Left ventricle myocardium inferior (tissue), 1 donor: ENCODE data around the gene SDK2. TPM values are rescaled to one million over a fixed set of nuclear protein-coding genes. Genes with fewer than 3 reads are reported as not detected.

Source experiments
- DNase-seq: peaks from one replicate; pipeline ENCODE4 v3.0.0-alpha.2; 2020
- H3K27ac ChIP-seq: fragments of 200-600 bp; replicated peaks from 2 replicates; pipeline ENCODE4 v1.8.0; 2021
- H3K27me3 ChIP-seq: fragments of 200-600 bp; 2 replicates; pipeline ENCODE4 v1.8.0; 2021; ENCODE audit warnings: low read depth
- H3K36me3 ChIP-seq: fragments of 200-600 bp; 2 replicates; pipeline ENCODE4 v1.8.0; 2021
- H3K4me1 ChIP-seq: fragments of 200-600 bp; 2 replicates; pipeline ENCODE4 v1.8.0; 2021
- H3K4me3 ChIP-seq: fragments of 200-600 bp; 2 replicates; pipeline ENCODE4 v1.8.0; 2021; ENCODE audit warnings: mild to moderate bottlenecking, moderate library complexity
- H3K9me3 ChIP-seq: fragments of 200-600 bp; replicated peaks from 2 replicates; pipeline ENCODE4 v1.8.0; 2021
- CTCF ChIP-seq: fragments of 200-600 bp; IDR thresholded peaks from 2 replicates; pipeline ENCODE4 v1.8.0; 2021; ENCODE audit warnings: antibody characterized with exemption, mild to moderate bottlenecking, borderline replicate concordance
- intact Hi-C: fragments of 100-400 bp; cut with micrococcal nuclease; formaldehyde crosslinking; loops from one replicate; pipeline ENCODE4 v1.11.0; 2022
- total RNA-seq: library from RNA; stranded (reverse); fragmentation: NEBNext Ultra II Directional; extraction: Animal tissue kit (Norgen Biotek cat#: 25700); gene quantifications from one replicate; pipeline ENCODE4 v1.2.1, GENCODE V29; 2021
- donor health status: DM: no; HTN: yes; CAD: no; lungs with severe emphysema.

SDK2 gene
- total RNA-seq, 1 donor from 2014 or later: 2.2 TPM

DNA sequence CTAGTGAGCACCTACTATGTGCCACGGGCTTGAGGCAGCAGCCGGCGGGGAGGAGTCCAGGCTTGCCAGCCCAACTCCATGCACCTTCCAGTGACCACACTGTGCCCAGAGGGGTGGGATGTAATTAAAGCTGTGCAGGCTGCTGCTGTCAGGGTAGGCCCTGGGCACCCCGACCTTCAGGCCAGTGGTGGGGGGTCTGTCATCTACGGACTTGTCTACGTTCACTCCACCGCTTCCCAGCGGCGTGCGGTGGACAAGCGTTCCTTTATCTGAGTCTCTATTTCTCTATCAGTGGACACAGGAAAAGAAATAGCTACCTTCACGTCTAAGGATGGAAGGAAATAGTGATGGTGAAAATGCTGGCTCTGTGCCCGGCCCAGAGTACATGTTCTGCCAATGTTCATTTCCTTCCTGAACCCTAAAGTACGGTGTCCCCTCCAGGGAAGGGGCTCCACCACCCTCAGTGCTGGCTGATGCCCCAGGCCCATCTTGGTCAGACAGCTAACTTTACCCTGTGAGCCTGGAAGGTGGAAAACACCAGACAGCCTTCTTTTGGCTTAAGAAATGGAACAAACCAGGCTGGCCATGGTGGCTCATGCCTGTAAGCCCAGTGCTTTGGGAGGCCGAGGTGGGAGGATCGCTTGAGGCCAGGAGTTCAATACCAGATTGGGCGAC is 135.2 kb downstream of the SDK2 start:
- intact Hi-C loops: no loop called here
- no peak for TF ChIP-seq CTCF
- no peak for DNase-seq
- H3K27ac ChIP-seq: no peak overlapping the region
- no peaks in the 10 kb centered on the region for H3K4me1 ChIP-seq
- no peaks in the 10 kb centered on the region for H3K36me3 ChIP-seq
- H3K27me3 ChIP-seq: peaks cover 30% of the 10 kb centered on the region
- no peaks in the 10 kb centered on the region for H3K9me3 ChIP-seq
- H3K4me3 ChIP-seq: no peak overlapping the region

- Histone ChIP-seq H3K4me1 (no peaks in the 10 kb centered on the region), H3K27ac (no peak overlapping the region), H3K36me3 (no peaks in the 10 kb centered on the region), H3K27me3 (peaks cover 28% of the 10 kb centered on the region), H3K9me3 (no peaks in the 10 kb centered on the region), H3K4me3 (no peak overlapping the region)
- intact Hi-C loops: no loop called here
- no peak for DNase-seq
- no peak for TF ChIP-seq CTCF
Measured at GRCh38 chr17:73508057-73508930, 136.0 kb downstream of the SDK2 start.

DNA sequence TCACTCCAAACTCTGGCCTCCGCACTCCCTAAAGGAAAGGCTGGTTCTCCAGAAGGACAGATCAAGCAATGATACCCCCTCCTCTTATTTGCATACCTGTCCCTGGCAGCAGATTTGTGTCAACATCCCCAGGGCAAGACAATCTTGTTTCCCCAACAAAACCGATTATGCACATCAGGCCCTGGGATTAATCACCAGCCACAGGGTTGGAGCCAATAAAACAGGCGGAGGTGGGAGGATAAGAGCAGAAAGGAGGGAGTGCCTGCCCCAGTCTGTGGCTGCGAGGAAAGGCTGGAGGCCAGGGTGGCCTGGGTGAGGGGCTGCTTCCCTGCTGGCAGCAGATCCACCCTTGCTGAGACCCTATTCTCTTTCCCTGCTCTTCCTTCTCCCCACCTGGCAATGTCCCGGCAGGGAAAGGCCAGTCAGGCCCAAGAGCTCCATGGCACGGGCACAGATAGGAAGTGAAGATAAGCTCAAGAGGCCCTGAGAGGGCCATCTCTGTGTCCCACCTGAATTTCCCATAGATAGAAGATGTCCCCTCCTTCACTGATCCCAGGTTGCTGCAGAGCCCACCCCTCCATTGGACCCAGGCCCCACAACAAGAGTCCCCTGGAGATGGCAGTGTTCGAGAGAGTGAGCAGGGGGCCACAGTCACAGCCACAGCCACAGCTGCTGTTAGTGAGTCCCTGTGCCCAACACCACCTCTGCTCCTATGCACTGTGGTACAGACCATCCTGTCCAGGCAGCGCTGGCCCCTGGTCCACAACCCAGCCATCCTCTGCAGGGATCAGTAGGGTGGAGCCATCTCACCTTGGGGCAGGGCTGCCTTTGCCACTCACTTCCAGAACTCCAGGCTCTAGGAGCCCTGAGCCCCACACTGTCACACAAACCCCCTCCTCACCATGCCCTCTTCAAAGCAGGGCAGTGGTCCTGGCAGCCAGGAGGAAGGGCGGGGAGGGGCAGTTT is 137.5 kb downstream of the SDK2 start:
- DNase-seq: no peak

DNA sequence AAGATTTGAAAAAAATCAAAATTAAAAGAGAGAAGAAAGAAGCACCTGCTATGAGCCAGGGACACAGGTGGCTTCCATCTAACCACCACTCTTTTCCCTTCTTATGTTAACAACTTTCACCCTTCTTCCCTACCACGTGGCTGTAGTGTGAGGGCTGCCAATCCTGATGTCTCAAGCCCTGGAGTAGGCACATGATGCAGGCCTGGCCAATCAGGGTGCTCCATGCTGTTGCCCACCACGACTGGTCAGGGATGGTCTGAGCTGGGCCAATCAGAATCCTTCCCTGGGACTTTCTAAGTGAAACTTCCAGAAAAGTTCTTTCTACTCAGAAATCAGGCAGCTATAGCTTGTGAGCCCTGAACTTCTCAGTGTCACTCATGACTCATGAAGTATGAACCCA is 140.7 kb downstream of the SDK2 start:
- intact Hi-C loops: no loop called here
- no peak overlapping the region for H3K4me3 ChIP-seq
- no peak for TF ChIP-seq CTCF
- H3K4me1 ChIP-seq: peaks cover 7% of the 10 kb centered on the region
- no peak for DNase-seq
- peaks cover 17% of the 10 kb centered on the region for H3K27me3 ChIP-seq
- no peak overlapping the region for H3K27ac ChIP-seq
- no peaks in the 10 kb centered on the region for H3K36me3 ChIP-seq
- H3K9me3 ChIP-seq: no peaks in the 10 kb centered on the region

More for the DNA sequence above, 137.5 kb downstream of the SDK2 start:
- H3K9me3 ChIP-seq: no peaks in the 10 kb centered on the region
- H3K27ac ChIP-seq: no peak overlapping the region
- peaks cover 28% of the 10 kb centered on the region for H3K27me3 ChIP-seq
- intact Hi-C loops: no loop called here
- H3K4me3 ChIP-seq: no peak overlapping the region
- H3K36me3 ChIP-seq: no peaks in the 10 kb centered on the region
- no peaks in the 10 kb centered on the region for H3K4me1 ChIP-seq
- TF ChIP-seq CTCF: no peak

DNA sequence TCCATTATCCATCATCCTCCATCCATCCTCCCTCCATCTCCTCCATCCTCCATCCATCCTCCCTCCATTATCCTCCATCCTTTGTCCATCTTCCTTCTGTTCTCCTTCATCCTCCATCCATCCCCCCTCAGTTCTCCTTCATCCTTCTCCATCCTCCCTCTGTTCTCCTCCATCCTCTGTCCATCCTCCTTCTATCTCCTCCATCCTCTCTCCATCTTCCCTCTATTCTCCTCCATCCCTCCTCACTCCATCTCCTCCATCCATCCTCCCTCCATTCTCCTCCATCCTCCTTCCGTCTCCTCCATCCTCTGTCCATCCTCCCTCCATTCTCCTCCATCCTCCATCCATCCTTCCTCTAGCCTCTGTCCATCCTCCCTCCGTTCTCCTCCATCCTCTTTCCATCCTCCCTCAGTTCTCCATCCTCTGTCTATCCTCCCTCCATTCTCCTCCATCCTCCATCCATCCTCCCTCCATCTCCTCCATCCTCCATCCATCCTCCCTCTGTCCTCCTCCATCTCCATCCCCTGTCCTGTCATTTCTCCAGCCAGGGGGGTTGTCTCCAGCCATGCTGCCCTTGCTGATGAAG is 143.7 kb downstream of the SDK2 start:
- no peak for TF ChIP-seq CTCF
- peaks cover 29% of the 10 kb centered on the region for H3K27me3 ChIP-seq
- H3K36me3 ChIP-seq: no peaks in the 10 kb centered on the region
- no peaks in the 10 kb centered on the region for H3K9me3 ChIP-seq
- no peak overlapping the region for H3K4me3 ChIP-seq
- H3K4me1 ChIP-seq: peaks cover 7% of the 10 kb centered on the region
- DNase-seq: no peak
- H3K27ac ChIP-seq: no peak overlapping the region
- intact Hi-C loops: no loop called here
